HCT116 (cell line): ENCODE data around the gene MCM8. TPM values are rescaled to one million over a fixed set of nuclear protein-coding genes. Genes with fewer than 3 reads are reported as not detected.

Experiments
- ATAC-seq: fragments of 200-7000 bp; cut with Tn5 transposase; 2 replicates; pipeline ENCODE4 v1.9.1; 2020; ENCODE audit warnings: mild to moderate bottlenecking, moderate library complexity
- BruUV-seq: library from RNA; stranded (reverse); fragments of 400-500 nt; replicated peaks from 2 replicates; lab custom pipeline; 2021; lab: Mats Ljungman, UMichigan
- CTCF ChIA-PET: fragments of 300-600 bp; sonication (Branson Sonifier 250); formaldehyde crosslinking; loops from one replicate; lab custom pipeline; 2021; ENCODE audit warnings: antibody characterized with exemption; lab: Charles Lee
- POLR2A ChIA-PET: fragments of 300-600, 350-600 bp; sonication (Branson Sonifier 250); formaldehyde crosslinking; loops from one replicate; lab custom pipeline; 2021; ENCODE audit warnings: antibody characterized with exemption; lab: Charles Lee
- RAD21 ChIA-PET, 2 experiments: fragments of 300-600 bp; sonication (Branson Sonifier 250); formaldehyde crosslinking; loops; one replicate each; lab custom pipeline; 2023; ENCODE audit warnings: low total read pairs in 2 of 2; ENCODE audit not compliant: uncharacterized antibody in 2 of 2, unreplicated experiment in 2 of 2, low non-redundant PET in 1 of 2; lab: Charles Lee
- DNase-seq: peaks from one replicate; pipeline ENCODE4 v3.0.0-alpha.2; 2010; ENCODE audit warnings: low read depth, low spot score
- H2AFZ ChIP-seq: fragments of 200-600 bp; shearing (Covaris generic), sonication (generic); 2 replicates; pipeline ENCODE4 v1.6.1; 2017; ENCODE audit warnings: low read depth, mixed run types, mixed read lengths, antibody characterized with exemption, low read length; ENCODE audit not compliant: poor library complexity, severe bottlenecking
- H3K27ac ChIP-seq: 2 replicates; pipeline ENCODE4 v1.5.1; 2012; ENCODE audit warnings: low read depth, low read length
- H3K27me3 ChIP-seq: fragments of 200-600 bp; sonication (generic); 2 replicates; pipeline ENCODE4 v1.6.1; 2016; ENCODE audit warnings: mixed run types, low read length, mixed read lengths; ENCODE audit not compliant: insufficient read depth
- H3K36me3 ChIP-seq, 2 experiments: fragments of 200-500 bp in 1 of 2; fragments of 200-600 bp in 1 of 2; sonication (Bioruptor generic) in 1 of 2; sonication (generic) in 1 of 2; 2 replicates each; pipeline versions ENCODE4 v1.5.1 to v1.6.1; 2014 to 2016; ENCODE audit warnings: low read length in 2 of 2, inconsistent platforms in 1 of 2, mixed read lengths in 1 of 2, mixed run types in 1 of 2; ENCODE audit not compliant: insufficient read depth in 2 of 2, control insufficient read depth in 1 of 2
- H3K4me1 ChIP-seq, 2 experiments: fragments of 200-600 bp in 1 of 2; sonication (generic) in 1 of 2; 2 replicates each; pipeline versions ENCODE4 v1.5.1 to v1.6.1; 2012 to 2017; ENCODE audit warnings: low read length in 2 of 2, inconsistent platforms in 1 of 2, mild to moderate bottlenecking in 1 of 2, mixed read lengths in 1 of 2, mixed run types in 1 of 2, moderate library complexity in 1 of 2; ENCODE audit not compliant: insufficient read depth in 2 of 2, control insufficient read depth in 1 of 2
- H3K4me2 ChIP-seq: fragments of 200-600 bp; sonication (generic); 2 replicates; pipeline ENCODE4 v1.6.1; 2017; ENCODE audit warnings: mixed run types, low read length, mixed read lengths
- H3K4me3 ChIP-seq, 2 experiments: fragments of 200-600 bp in 1 of 2; sonication (generic) in 1 of 2; replicated peaks in 1 of 2; 2 replicates each; pipeline ENCODE4 v1.5.1; 2011 to 2016; ENCODE audit warnings: low read length in 2 of 2, control low read depth in 1 of 2, low read depth in 1 of 2, mild to moderate bottlenecking in 1 of 2, mixed read lengths in 1 of 2, mixed run types in 1 of 2
- H3K79me2 ChIP-seq: fragments of 200-600 bp; sonication (generic); 2 replicates; pipeline ENCODE4 v1.6.1; 2017; ENCODE audit warnings: mild to moderate bottlenecking, mixed run types, low read length, moderate library complexity, mixed read lengths; ENCODE audit not compliant: insufficient read depth
- H3K9ac ChIP-seq: fragments of 200-600 bp; sonication (generic); 2 replicates; pipeline ENCODE4 v1.6.1; 2016; ENCODE audit warnings: low read length, mixed read lengths
- H3K9me2 ChIP-seq: fragments of 200-600 bp; sonication (generic), shearing (Covaris generic); 2 replicates; pipeline ENCODE4 v1.6.1; 2017; ENCODE audit warnings: mixed run types, mild to moderate bottlenecking, moderate library complexity; ENCODE audit not compliant: insufficient read depth
- H3K9me3 ChIP-seq, 2 experiments: fragments of 200-500 bp in 1 of 2; fragments of 200-600 bp in 1 of 2; sonication (Bioruptor generic) in 1 of 2; sonication (generic) in 1 of 2; 2 replicates each; pipeline ENCODE4 v1.6.1; 2014 to 2017; ENCODE audit warnings: low read length in 2 of 2, mixed read lengths in 2 of 2, inconsistent platforms in 1 of 2, low read depth in 1 of 2, mild to moderate bottlenecking in 1 of 2, mixed run types in 1 of 2, moderate library complexity in 1 of 2; ENCODE audit not compliant: control insufficient read depth in 1 of 2, insufficient read depth in 1 of 2
- H4K20me1 ChIP-seq: fragments of 200-600 bp; sonication (generic), shearing (Covaris generic); 2 replicates; pipeline ENCODE4 v1.6.1; 2017; ENCODE audit warnings: mixed run types, mild to moderate bottlenecking, moderate library complexity; ENCODE audit not compliant: insufficient read depth
- CBX3 ChIP-seq: IDR thresholded peaks from 2 replicates; pipeline ENCODE4 v1.6.1; 2012; ENCODE audit warnings: low read depth
- CEBPB ChIP-seq: IDR thresholded peaks from 2 replicates; pipeline ENCODE4 v1.6.1; 2012; ENCODE audit warnings: low read depth
- EGR1 ChIP-seq: IDR thresholded peaks from 2 replicates; pipeline ENCODE4 v1.6.1; 2012; ENCODE audit warnings: low read depth
- ELF1 ChIP-seq: IDR thresholded peaks from 2 replicates; pipeline ENCODE4 v1.6.1; 2012; ENCODE audit warnings: low read depth, borderline replicate concordance
- EZH2phosphoT487 ChIP-seq: fragments of 200-600 bp; IDR thresholded peaks from 2 replicates; pipeline ENCODE4 v1.6.1; 2018; ENCODE audit warnings: antibody characterized with exemption, borderline replicate concordance
- JUND ChIP-seq: IDR thresholded peaks from 2 replicates; pipeline ENCODE4 v1.6.1; 2012
- POLR2AphosphoS5 ChIP-seq: IDR thresholded peaks from 2 replicates; pipeline ENCODE4 v1.6.1; 2011; ENCODE audit warnings: mild to moderate bottlenecking, low read depth, low read length, moderate library complexity
- SP1 ChIP-seq: IDR thresholded peaks from 2 replicates; pipeline ENCODE4 v1.6.1; 2012; ENCODE audit warnings: low read depth
- TCF7L2 ChIP-seq: IDR thresholded peaks from 2 replicates; pipeline ENCODE4 v1.7.0; 2011; ENCODE audit warnings: borderline replicate concordance, inconsistent platforms; ENCODE audit not compliant: insufficient read depth, insufficient read length; ENCODE audit errors: extremely low read depth
- ZNF274 ChIP-seq: fragments of 200-500 bp; sonication (Bioruptor generic); IDR thresholded peaks from 2 replicates; pipeline ENCODE4 v1.6.1; 2014; ENCODE audit warnings: mild to moderate bottlenecking, low read depth, low read length, inconsistent platforms
- intact Hi-C: fragments of 100-400 bp; cut with micrococcal nuclease; formaldehyde crosslinking; loops from 2 replicates; pipeline ENCODE4 v1.10.0; 2022
- total RNA-seq: library from RNA; stranded (reverse); gene quantifications from one replicate; pipeline ENCODE4 v1.2.1, GENCODE V29; 2021; ENCODE audit not compliant: unreplicated experiment
- TF ChIP-seq, protein P1 (sequence below): IDR thresholded peaks from 2 replicates; pipeline ENCODE4 v1.6.1; 2012; ENCODE audit warnings: low read depth

Gene MCM8
- total RNA-seq, 1 experiment from 2014 or later = 21.9 TPM

DNA sequence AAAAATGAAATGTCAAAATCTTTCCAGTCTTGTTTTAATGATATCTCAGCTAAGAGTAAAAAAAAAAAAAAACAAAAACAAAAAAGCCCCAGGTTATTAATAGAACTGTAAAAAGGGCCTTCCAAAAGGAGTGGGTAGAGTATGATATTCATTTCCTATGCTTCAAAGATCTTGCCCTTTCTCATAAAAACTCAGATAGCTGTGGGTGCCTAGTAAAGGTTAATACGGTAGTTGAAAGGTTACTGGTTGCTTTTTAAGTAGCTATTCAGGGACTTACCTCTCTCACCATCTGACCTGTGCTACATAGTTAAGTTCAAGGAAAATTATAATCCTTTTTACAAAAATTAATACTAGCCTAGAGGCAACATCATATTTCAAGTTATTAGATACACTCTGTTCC lies 15.1 kb upstream of the MCM8 start:
- Histone ChIP-seq H3K9me2 (no peaks in the 10 kb centered on the region), H3K9ac (no peak overlapping the region), H3K4me2 (no peak overlapping the region), H3K4me3 (no peak overlapping the region), H3K27ac (no peak overlapping the region), H4K20me1 (no peaks in the 10 kb centered on the region), H3K79me2 (no peaks in the 10 kb centered on the region), H3K4me1 (no peaks in the 10 kb centered on the region), H3K9me3 (no peaks in the 10 kb centered on the region), H3K36me3 (peaks cover 15 to 18% of the 10 kb centered on the region in 2 experiments), H3K27me3 (peaks cover 6% of the 10 kb centered on the region; the same call in 1 of the 2 replicates), H2AFZ (no peak overlapping the region)
- DNase-seq = no peak
- ChIA-PET POLR2A (no interaction called here), RAD21 (interaction anchor here in 1 of 2 experiments (0.7 kb wide), 1 partner anchor 363 kb away, joined by 3 read pairs; no protein-coding TSS in a partner anchor), CTCF (interaction anchor here (0.9 to 1.2 kb wide), 3 partner anchors 110 to 406 kb away, joined by 3 to 5 read pairs (median 4); no protein-coding TSS in a partner anchor)
- no peak for ATAC-seq
- TF ChIP-seq CBX3 = no peak
- TF ChIP-seq ELF1 = no peak
- no peak for TF ChIP-seq EZH2phosphoT487
- no peak for TF ChIP-seq CEBPB
- no peak for TF ChIP-seq EGR1
- intact Hi-C loops = loop anchor here (10.0 kb wide), 2 partner anchors 131 to 381 kb away; no protein-coding TSS in a partner anchor
- BruUV-seq = no TSS peak

DNA sequence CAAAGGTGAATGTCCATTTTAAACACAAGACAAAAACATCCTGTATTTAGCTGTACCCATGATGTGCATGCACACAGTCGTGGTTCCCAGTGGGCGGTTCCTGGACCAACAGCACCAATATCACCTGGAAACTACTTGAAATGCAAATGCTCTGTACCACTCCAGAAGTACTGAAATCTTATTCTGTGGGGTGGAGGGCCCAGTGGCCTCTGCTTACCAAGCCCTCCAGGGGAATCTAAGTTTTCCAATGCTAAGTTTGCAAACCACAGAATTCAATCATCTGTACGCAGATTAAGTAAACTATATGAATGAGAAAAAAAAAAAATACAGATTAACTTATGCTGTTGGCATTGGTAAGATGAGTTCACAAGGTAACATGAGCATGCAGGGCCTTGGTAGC lies 14.2 kb upstream of the MCM8 start:
- Histone ChIP-seq H3K9ac (no peak overlapping the region), H3K4me2 (no peak overlapping the region), H4K20me1 (no peaks in the 10 kb centered on the region), H3K27me3 (no peaks in the 10 kb centered on the region), H3K79me2 (no peaks in the 10 kb centered on the region), H3K27ac (no peak overlapping the region), H2AFZ (no peak overlapping the region), H3K9me3 (no peaks in the 10 kb centered on the region), H3K9me2 (no peaks in the 10 kb centered on the region), H3K4me1 (no peaks in the 10 kb centered on the region), H3K4me3 (no peak overlapping the region), H3K36me3 (peaks cover 20 to 22% of the 10 kb centered on the region in 2 experiments)
- no peak for ATAC-seq
- TF ChIP-seq CEBPB = no peak
- TF ChIP-seq JUND = no peak
- TF ChIP-seq, protein P1, sequence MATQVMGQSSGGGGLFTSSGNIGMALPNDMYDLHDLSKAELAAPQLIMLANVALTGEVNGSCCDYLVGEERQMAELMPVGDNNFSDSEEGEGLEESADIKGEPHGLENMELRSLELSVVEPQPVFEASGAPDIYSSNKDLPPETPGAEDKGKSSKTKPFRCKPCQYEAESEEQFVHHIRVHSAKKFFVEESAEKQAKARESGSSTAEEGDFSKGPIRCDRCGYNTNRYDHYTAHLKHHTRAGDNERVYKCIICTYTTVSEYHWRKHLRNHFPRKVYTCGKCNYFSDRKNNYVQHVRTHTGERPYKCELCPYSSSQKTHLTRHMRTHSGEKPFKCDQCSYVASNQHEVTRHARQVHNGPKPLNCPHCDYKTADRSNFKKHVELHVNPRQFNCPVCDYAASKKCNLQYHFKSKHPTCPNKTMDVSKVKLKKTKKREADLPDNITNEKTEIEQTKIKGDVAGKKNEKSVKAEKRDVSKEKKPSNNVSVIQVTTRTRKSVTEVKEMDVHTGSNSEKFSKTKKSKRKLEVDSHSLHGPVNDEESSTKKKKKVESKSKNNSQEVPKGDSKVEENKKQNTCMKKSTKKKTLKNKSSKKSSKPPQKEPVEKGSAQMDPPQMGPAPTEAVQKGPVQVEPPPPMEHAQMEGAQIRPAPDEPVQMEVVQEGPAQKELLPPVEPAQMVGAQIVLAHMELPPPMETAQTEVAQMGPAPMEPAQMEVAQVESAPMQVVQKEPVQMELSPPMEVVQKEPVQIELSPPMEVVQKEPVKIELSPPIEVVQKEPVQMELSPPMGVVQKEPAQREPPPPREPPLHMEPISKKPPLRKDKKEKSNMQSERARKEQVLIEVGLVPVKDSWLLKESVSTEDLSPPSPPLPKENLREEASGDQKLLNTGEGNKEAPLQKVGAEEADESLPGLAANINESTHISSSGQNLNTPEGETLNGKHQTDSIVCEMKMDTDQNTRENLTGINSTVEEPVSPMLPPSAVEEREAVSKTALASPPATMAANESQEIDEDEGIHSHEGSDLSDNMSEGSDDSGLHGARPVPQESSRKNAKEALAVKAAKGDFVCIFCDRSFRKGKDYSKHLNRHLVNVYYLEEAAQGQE = no peak
- TF ChIP-seq ZNF274 = no peak
- TF ChIP-seq ELF1 = no peak
- TF ChIP-seq SP1 = no peak
- TF ChIP-seq TCF7L2 = no peak
- no peak for TF ChIP-seq POLR2AphosphoS5
- RAD21 ChIA-PET = no interaction called here
- DNase-seq = no peak
- POLR2A ChIA-PET = no interaction called here
- no TSS peak for BruUV-seq
- CTCF ChIA-PET = no interaction called here
- intact Hi-C loops = loop anchor here (10.0 kb wide), 2 partner anchors 131 to 381 kb away; no protein-coding TSS in a partner anchor
